Sciatic nerve (tissue), 2 donors: ENCODE results near the gene STX10. TPM values are rescaled to one million over a fixed set of nuclear protein-coding genes. Genes with fewer than 3 reads are reported as not detected.
A peak's percentile ranks its signal among the peaks of the same experiment; 100 is the strongest.

Source experiments
- ATAC-seq: fragments of 200-7000 bp; cut with Tn5 transposase; one replicate; pipeline ENCODE4 v1.9.1; 2020; ENCODE audit warnings: mild to moderate bottlenecking, moderate library complexity
- DNase-seq: peaks from one replicate; pipeline ENCODE4 v3.0.0-alpha.2; 2020; ENCODE audit warnings: low spot score
- intact Hi-C: fragments of 100-400 bp; cut with DNase I; formaldehyde crosslinking; loops from one replicate; pipeline ENCODE4 v1.14.2; 2022
- total RNA-seq: library from RNA; stranded (reverse); fragmentation: NEBNext Ultra II Directional; extraction: Animal tissue kit (Norgen Biotek cat#: 25700); gene quantifications from one replicate; pipeline ENCODE4 v1.2.1, GENCODE V29; 2021
- donor health status: DM: no; HTN: no; CAD: no.
- donor health status: DM: no; HTN: no; CAD: no.

The STX10 gene
- total RNA-seq, 1 donor from 2014 or later = 48.3 TPM

GRCh38 chr19:13104360-13104847, 45.8 kb downstream of the STX10 start:
- DNase-seq (no peak), ATAC-seq (peak; percentile 53)
- intact Hi-C loops = no loop called here

- DNase-seq = no peak
- ATAC-seq = no peak
- intact Hi-C loops = no loop called here
Observed at GRCh38 chr19:13103581-13104359, 46.4 kb downstream of the STX10 start.

GRCh38 chr19:13102666-13103580, 47.3 kb downstream of the STX10 start, which contains the start of gene LYL1:
TSS of gene LYL1 (minus strand) at chr19:13102858. CDS start at chr19:13101171, 1,687 bp downstream.
- ATAC-seq = peak; percentile 59
- intact Hi-C loops = no loop called here
- DNase-seq = peak; percentile 83

- ATAC-seq = peak; percentile 5
- no peak for DNase-seq
- intact Hi-C loops = no loop called here
Observed at GRCh38 chr19:13102416-13102665, 47.8 kb downstream of the STX10 start.

GRCh38 chr19:13101590-13102415, 48.4 kb downstream of the STX10 start:
- DNase-seq (no peak), ATAC-seq (no peak)
- intact Hi-C loops = no loop called here

GRCh38 chr19:13100841-13101589, 49.2 kb downstream of the STX10 start:
- ATAC-seq = no peak
- peak; percentile 58 for DNase-seq
- intact Hi-C loops = no loop called here

GRCh38 chr19:13100031-13100588, 50.1 kb downstream of the STX10 start:
- ATAC-seq (no peak), DNase-seq (peak; percentile 59)
- intact Hi-C loops = no loop called here

GRCh38 chr19:13099073-13099999, 50.8 kb downstream of the STX10 start:
- no peak for ATAC-seq
- intact Hi-C loops = no loop called here
- DNase-seq = peak; percentile 80

- intact Hi-C loops = no loop called here
- DNase-seq (no peak), ATAC-seq (peak; percentile 5)
Observed at GRCh38 chr19:13098277-13099072, 51.7 kb downstream of the STX10 start.

GRCh38 chr19:13097463-13098258, 52.5 kb downstream of the STX10 start:
- DNase-seq (no peak), ATAC-seq (peak; percentile 1)
- intact Hi-C loops = no loop called here

- intact Hi-C loops = no loop called here
- no peak for ATAC-seq
- DNase-seq = no peak
Observed at GRCh38 chr19:13097033-13097462, 53.1 kb downstream of the STX10 start.

GRCh38 chr19:13095934-13096927, 53.9 kb downstream of the STX10 start:
- intact Hi-C loops = no loop called here
- no peak for DNase-seq

GRCh38 chr19:13095393-13095784, 54.8 kb downstream of the STX10 start:
- intact Hi-C loops = no loop called here
- DNase-seq = no peak
- no peak for ATAC-seq

More at GRCh38 chr19:13095934-13096927, 53.9 kb downstream of the STX10 start:
- no peak for ATAC-seq

- DNase-seq (no peak), ATAC-seq (no peak)
- intact Hi-C loops = no loop called here
Observed at GRCh38 chr19:13094771-13095392, 55.3 kb downstream of the STX10 start.
